ENCODE data around the gene G6PC2. TPM values are rescaled to one million over a fixed set of nuclear protein-coding genes. Genes with fewer than 3 reads are reported as not detected.

G6PC2 gene
- total RNA-seq: not detected in 2 replicates
- long read RNA-seq: 0 reads

GRCh38 chr2:168901003-168901402, at the start of gene G6PC2:
Gene G6PC2 (plus strand): TSS chr2:168901291. CDS start chr2:168901332, 41 bp downstream.
- Mint-ChIP-seq H3K4me1 (ENCODE audit: unreplicated experiment) (no peaks in the 10 kb centered on the region), H3K36me3 (ENCODE audit: unreplicated experiment) (no peaks in the 10 kb centered on the region), H3K4me3 (ENCODE audit: unreplicated experiment) (no peak within 1 kb of the TSS), H3K27ac (ENCODE audit: unreplicated experiment) (no peak within 1 kb of the TSS), H3K27me3 (ENCODE audit: unreplicated experiment) (peaks cover 51% of the 10 kb centered on the region), H3K9me3 (ENCODE audit: unreplicated experiment) (no peaks in the 10 kb centered on the region)
- TF ChIP-seq CTCF (IDR thresholded peaks at IDR 0.05): no peak
- DNase-seq (ENCODE audit: extremely low spot score, unreplicated experiment): no peak

GRCh38 chr2:168851674-168852320, 49.3 kb upstream of the G6PC2 start:
- TF ChIP-seq CTCF (IDR thresholded peaks at IDR 0.05): no peak
- DNase-seq (ENCODE audit: extremely low spot score, unreplicated experiment): no peak
- H3K4me1 Mint-ChIP-seq (ENCODE audit: unreplicated experiment): peaks cover 5% of the 10 kb centered on the region
- H3K36me3 Mint-ChIP-seq (ENCODE audit: unreplicated experiment): no peaks in the 10 kb centered on the region
- H3K27me3 Mint-ChIP-seq (ENCODE audit: unreplicated experiment): no peaks in the 10 kb centered on the region
- H3K4me3 Mint-ChIP-seq (ENCODE audit: unreplicated experiment): no peak overlapping the region
- H3K27ac Mint-ChIP-seq (ENCODE audit: unreplicated experiment): no peak overlapping the region
- no peaks in the 10 kb centered on the region for H3K9me3 Mint-ChIP-seq (ENCODE audit: unreplicated experiment)

GRCh38 chr2:168852481-168852880, 48.6 kb upstream of the G6PC2 start:
- Mint-ChIP-seq H3K27ac (ENCODE audit: unreplicated experiment) (no peak overlapping the region), H3K36me3 (ENCODE audit: unreplicated experiment) (no peaks in the 10 kb centered on the region), H3K4me1 (ENCODE audit: unreplicated experiment) (peaks cover 5% of the 10 kb centered on the region), H3K27me3 (ENCODE audit: unreplicated experiment) (no peaks in the 10 kb centered on the region), H3K9me3 (ENCODE audit: unreplicated experiment) (no peaks in the 10 kb centered on the region), H3K4me3 (ENCODE audit: unreplicated experiment) (no peak overlapping the region)
- TF ChIP-seq CTCF (IDR thresholded peaks at IDR 0.05): no peak
- DNase-seq (ENCODE audit: extremely low spot score, unreplicated experiment): no peak

GRCh38 chr2:168853471-168853870, 47.6 kb upstream of the G6PC2 start:
- Mint-ChIP-seq H3K27ac (ENCODE audit: unreplicated experiment) (no peak overlapping the region), H3K4me3 (ENCODE audit: unreplicated experiment) (no peak overlapping the region), H3K27me3 (ENCODE audit: unreplicated experiment) (no peaks in the 10 kb centered on the region), H3K9me3 (ENCODE audit: unreplicated experiment) (no peaks in the 10 kb centered on the region), H3K36me3 (ENCODE audit: unreplicated experiment) (no peaks in the 10 kb centered on the region), H3K4me1 (ENCODE audit: unreplicated experiment) (peaks cover 5% of the 10 kb centered on the region)
- TF ChIP-seq CTCF (IDR thresholded peaks at IDR 0.05): no peak
- DNase-seq (ENCODE audit: extremely low spot score, unreplicated experiment): no peak

GRCh38 chr2:168854651-168855050, 46.4 kb upstream of the G6PC2 start:
- Mint-ChIP-seq H3K4me3 (ENCODE audit: unreplicated experiment) (no peak overlapping the region), H3K9me3 (ENCODE audit: unreplicated experiment) (no peaks in the 10 kb centered on the region), H3K36me3 (ENCODE audit: unreplicated experiment) (no peaks in the 10 kb centered on the region), H3K27ac (ENCODE audit: unreplicated experiment) (no peak overlapping the region), H3K27me3 (ENCODE audit: unreplicated experiment) (no peaks in the 10 kb centered on the region), H3K4me1 (ENCODE audit: unreplicated experiment) (peaks cover 4% of the 10 kb centered on the region)
- no peak for TF ChIP-seq CTCF (IDR thresholded peaks at IDR 0.05)
- no peak for DNase-seq (ENCODE audit: extremely low spot score, unreplicated experiment)
